CD4-positive, alpha-beta T cell treated with Interleukin-4 for 4 hours (primary cell): ENCODE measurements around the gene PIGK.
"Not testable (repeated sequence)": the region's sequence is repeated elsewhere in the genome, so short reads cannot be mapped to it uniquely, and the experiment has no call there.

Experiments used
- DNase-seq: peaks from one replicate; pipeline ENCODE4 v3.0.0-alpha.2; 2020

Gene PIGK

GRCh38 chr1:77188770-77189169 lies 30.5 kb downstream of the PIGK start:
- no peak for DNase-seq

- DNase-seq: not testable (repeated sequence)
These were observed 32.3 kb downstream of the PIGK start for GRCh38 chr1:77186907-77187306.

GRCh38 chr1:77182083-77182482 lies 37.1 kb downstream of the PIGK start:
- DNase-seq: no peak

GRCh38 chr1:77179632-77180031 lies 39.6 kb downstream of the PIGK start:
- no peak for DNase-seq

GRCh38 chr1:77175230-77175844 lies 43.9 kb downstream of the PIGK start:
- no peak for DNase-seq

GRCh38 chr1:77170687-77171086 lies 48.5 kb downstream of the PIGK start:
- DNase-seq: no peak

- DNase-seq: no peak
These were observed 50.9 kb downstream of the PIGK start for GRCh38 chr1:77168358-77168757.

- DNase-seq: no peak
These were observed 54.7 kb downstream of the PIGK start for GRCh38 chr1:77164434-77164944.

GRCh38 chr1:77159706-77160105 lies 59.5 kb downstream of the PIGK start:
- not testable (repeated sequence) for DNase-seq

- DNase-seq: no peak
These were observed 63.0 kb downstream of the PIGK start for GRCh38 chr1:77156214-77156613.

- DNase-seq: no peak
These were observed 73.0 kb downstream of the PIGK start for GRCh38 chr1:77146270-77146669.

GRCh38 chr1:77143529-77144121 lies 75.6 kb downstream of the PIGK start:
- DNase-seq: peak; percentile 14

GRCh38 chr1:77139389-77139788 lies 79.8 kb downstream of the PIGK start:
- no peak for DNase-seq

- DNase-seq: no peak
These were observed 84.9 kb downstream of the PIGK start for GRCh38 chr1:77134359-77134758.

GRCh38 chr1:77133731-77134358 lies 85.4 kb downstream of the PIGK start:
- no peak for DNase-seq

GRCh38 chr1:77126307-77126706 lies 92.9 kb downstream of the PIGK start:
- peak; percentile 37 for DNase-seq

GRCh38 chr1:77121503-77121902 lies 97.7 kb downstream of the PIGK start:
- no peak for DNase-seq

- no peak for DNase-seq
These were observed 98.3 kb downstream of the PIGK start for GRCh38 chr1:77120950-77121349.

- DNase-seq: no peak
These were observed 100.5 kb downstream of the PIGK start for GRCh38 chr1:77118712-77119111.

- no peak for DNase-seq
These were observed 114.6 kb downstream of the PIGK start for GRCh38 chr1:77104672-77105071.

- DNase-seq: no peak
These were observed 115.7 kb downstream of the PIGK start for GRCh38 chr1:77103486-77103885.

GRCh38 chr1:77100875-77101274 lies 118.4 kb downstream of the PIGK start:
- DNase-seq: no peak

GRCh38 chr1:77096496-77097255 lies 122.6 kb downstream of the PIGK start:
- no peak for DNase-seq

- no peak for DNase-seq
These were observed 124.0 kb downstream of the PIGK start for GRCh38 chr1:77095236-77095635.
